ENCODE results near the gene CACNG3. TPM values are rescaled to one million over a fixed set of nuclear protein-coding genes. Genes with fewer than 3 reads are reported as not detected.

CACNG3 gene
- total RNA-seq, 1 donor from 2014 or later: not detected

- intact Hi-C loops (cut with micrococcal nuclease): no loop called here
These were observed 126.8 kb downstream of the CACNG3 start for GRCh38 chr16:24382762-24383407.

GRCh38 chr16:24394341-24394740 lies 138.2 kb downstream of the CACNG3 start:
- intact Hi-C loops (cut with micrococcal nuclease): no loop called here

GRCh38 chr16:24396350-24397271 lies 140.5 kb downstream of the CACNG3 start:
- intact Hi-C loops (cut with micrococcal nuclease): no loop called here

GRCh38 chr16:24409045-24409444 lies 152.9 kb downstream of the CACNG3 start:
- intact Hi-C loops (cut with micrococcal nuclease): no loop called here

Measured in T-helper 2 cell treated with Interferon-gamma antibody and Interleukin-4, amounts not matched to agents 100 ng/mL and 5 ng/mL, for 36 hours (primary cell).